ENCODE measurements around the gene NECTIN2. TPM values are rescaled to one million over a fixed set of nuclear protein-coding genes. Genes with fewer than 3 reads are reported as not detected.

Gene NECTIN2
- total RNA-seq (2014; rRNA removed; shearing (Covaris generic)) (71.7 and 88.7 TPM in 2 replicates), polyA plus RNA-seq (2016; fragmentation: Nextera tagmentation; extraction: Ambion mirVana) (60.5 and 63.0 TPM in 2 replicates)

DNA sequence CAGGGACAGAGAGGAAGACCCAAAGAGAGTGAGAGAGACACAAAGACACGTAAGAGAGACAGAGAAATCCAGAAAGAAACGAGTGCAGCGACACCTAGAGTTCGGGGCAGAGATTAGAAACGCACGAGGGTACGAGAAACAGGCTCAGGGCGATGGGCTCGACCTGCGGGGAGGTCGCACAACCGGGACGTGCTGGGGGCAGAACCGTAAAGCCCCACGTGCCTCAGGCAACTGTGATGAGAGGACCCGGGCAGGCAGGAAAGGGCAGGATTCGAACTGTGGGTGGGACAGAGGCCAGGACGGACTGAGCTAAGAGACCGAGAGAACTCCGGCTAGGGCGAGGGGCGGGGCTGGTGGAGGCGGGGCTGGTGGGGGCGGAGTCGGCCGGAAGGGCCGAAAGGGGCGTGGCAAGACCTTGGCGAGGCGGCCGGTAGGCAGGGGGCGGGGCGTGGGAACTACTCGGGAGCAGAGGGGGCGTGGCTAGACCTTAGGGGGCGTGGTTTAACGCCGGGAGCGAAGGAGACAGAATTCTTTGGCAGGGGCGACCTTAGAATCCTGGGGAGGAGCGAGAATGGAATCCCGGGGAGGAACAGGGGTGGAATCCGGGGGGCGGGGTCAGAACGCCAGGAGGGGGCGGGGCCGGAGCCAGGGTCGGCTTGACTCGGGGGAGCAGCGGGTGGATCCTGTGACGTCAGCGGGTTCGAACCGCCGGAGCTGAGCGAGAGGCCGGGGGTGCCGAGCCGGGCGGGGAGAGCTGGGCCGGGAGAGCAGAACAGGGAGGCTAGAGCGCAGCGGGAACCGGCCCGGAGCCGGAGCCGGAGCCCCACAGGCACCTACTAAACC lies at the start of gene NECTIN2:
Gene NECTIN2 (plus strand): TSS at position 686 of the 843 bp plus-strand sequence. CDS start 229 bp downstream, outside the sequence.
- peak within 1 kb of the TSS; percentile 94 for H3K4me2 ChIP-seq (ENCODE audit: unreplicated experiment)
- H3K9ac ChIP-seq = peak within 1 kb of the TSS; percentile 95
- H3K9me3 ChIP-seq (ENCODE audit: low read depth) = no peaks in the 10 kb centered on the region
- H3K4me1 ChIP-seq (ENCODE audit: insufficient read depth) = peaks cover 17% of the 10 kb centered on the region; the same call in 1 of the 2 replicates
- H3K4me3 ChIP-seq = peak within 1 kb of the TSS; percentile 95
- H3F3A ChIP-seq (ENCODE audit: insufficient read depth) = peaks cover 14% of the 10 kb centered on the region
- no peaks in the 10 kb centered on the region for H4K20me1 ChIP-seq (ENCODE audit: insufficient read depth)
- peaks cover 46% of the 10 kb centered on the region for H3K79me2 ChIP-seq (ENCODE audit: insufficient read depth)
- H2AFZ ChIP-seq = peak within 1 kb of the TSS; percentile 87
- no peaks in the 10 kb centered on the region for H3K36me3 ChIP-seq (ENCODE audit: low read depth)
- TF ChIP-seq EZH2phosphoT487 (IDR thresholded peaks at IDR 0.05; ENCODE audit: insufficient read depth, low read depth) (no peak), EZH2 (IDR thresholded peaks at IDR 0.05; ENCODE audit: insufficient read depth, poor library complexity, severe bottlenecking) (no peak)
- WGBS, 2 experiments (ENCODE audit: low coverage in 1 of 2, low lambda C conversion rate in 2 of 2, missing lambda C conversion rate in 2 of 2) = 1% methylated on average over 22 to 60 of the region's 67 CpGs
- in situ Hi-C loops (cut with MboI) = no loop called here
- H3K9me2 ChIP-seq (ENCODE audit: insufficient read depth) = no peaks in the 10 kb centered on the region
- H3K27me3 ChIP-seq (replicated peaks; ENCODE audit: insufficient read depth) = no peaks in the 10 kb centered on the region
- peak within 1 kb of the TSS; percentile 76 for H3K27ac ChIP-seq
- DNase-seq = peak; percentile 98

DNA sequence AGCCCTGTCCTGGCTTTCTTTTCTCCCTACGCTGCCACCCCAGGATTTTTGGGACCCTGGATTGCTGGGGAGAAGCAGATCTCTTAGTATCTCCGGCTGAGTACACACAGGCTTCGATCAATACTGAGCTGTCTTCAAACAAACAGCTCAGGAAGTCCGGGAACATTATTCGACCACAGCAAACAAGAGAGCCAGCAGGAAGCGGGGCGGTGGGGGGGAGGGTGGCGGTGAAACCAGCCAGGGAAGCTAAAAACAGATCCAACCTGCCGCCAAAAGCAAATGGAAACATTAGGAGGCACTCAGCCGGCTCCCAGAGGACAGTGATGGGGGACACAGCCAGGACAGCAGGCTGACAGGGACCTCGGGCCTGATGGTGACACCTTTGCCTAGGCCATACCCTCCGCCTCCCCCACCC lies 49.4 kb upstream of the NECTIN2 start:
- no peaks in the 10 kb centered on the region for H3K27me3 ChIP-seq (replicated peaks; ENCODE audit: insufficient read depth)
- H3K9me2 ChIP-seq (ENCODE audit: insufficient read depth) = no peaks in the 10 kb centered on the region
- H4K20me1 ChIP-seq (ENCODE audit: insufficient read depth) = no peaks in the 10 kb centered on the region
- no peaks in the 10 kb centered on the region for H3K9me3 ChIP-seq (ENCODE audit: low read depth)
- no peak overlapping the region for H3K4me2 ChIP-seq (ENCODE audit: unreplicated experiment)
- no peak overlapping the region for H3K27ac ChIP-seq
- in situ Hi-C loops (cut with MboI) = no loop called here
- no peaks in the 10 kb centered on the region for H3F3A ChIP-seq (ENCODE audit: insufficient read depth)
- H3K9ac ChIP-seq = no peak overlapping the region
- H3K4me1 ChIP-seq (ENCODE audit: insufficient read depth) = no peaks in the 10 kb centered on the region
- H2AFZ ChIP-seq = no peak overlapping the region
- 75 to 80% methylated on average over 9 to 12 of the region's 12 CpGs for WGBS, 2 experiments (ENCODE audit: low coverage in 1 of 2, low lambda C conversion rate in 2 of 2, missing lambda C conversion rate in 2 of 2)
- no peaks in the 10 kb centered on the region for H3K36me3 ChIP-seq (ENCODE audit: low read depth)
- no peak for DNase-seq
- TF ChIP-seq EZH2phosphoT487 (IDR thresholded peaks at IDR 0.05; ENCODE audit: insufficient read depth, low read depth) (no peak), EZH2 (IDR thresholded peaks at IDR 0.05; ENCODE audit: insufficient read depth, poor library complexity, severe bottlenecking) (no peak)
- H3K79me2 ChIP-seq (ENCODE audit: insufficient read depth) = no peaks in the 10 kb centered on the region
- no peak overlapping the region for H3K4me3 ChIP-seq

DNA sequence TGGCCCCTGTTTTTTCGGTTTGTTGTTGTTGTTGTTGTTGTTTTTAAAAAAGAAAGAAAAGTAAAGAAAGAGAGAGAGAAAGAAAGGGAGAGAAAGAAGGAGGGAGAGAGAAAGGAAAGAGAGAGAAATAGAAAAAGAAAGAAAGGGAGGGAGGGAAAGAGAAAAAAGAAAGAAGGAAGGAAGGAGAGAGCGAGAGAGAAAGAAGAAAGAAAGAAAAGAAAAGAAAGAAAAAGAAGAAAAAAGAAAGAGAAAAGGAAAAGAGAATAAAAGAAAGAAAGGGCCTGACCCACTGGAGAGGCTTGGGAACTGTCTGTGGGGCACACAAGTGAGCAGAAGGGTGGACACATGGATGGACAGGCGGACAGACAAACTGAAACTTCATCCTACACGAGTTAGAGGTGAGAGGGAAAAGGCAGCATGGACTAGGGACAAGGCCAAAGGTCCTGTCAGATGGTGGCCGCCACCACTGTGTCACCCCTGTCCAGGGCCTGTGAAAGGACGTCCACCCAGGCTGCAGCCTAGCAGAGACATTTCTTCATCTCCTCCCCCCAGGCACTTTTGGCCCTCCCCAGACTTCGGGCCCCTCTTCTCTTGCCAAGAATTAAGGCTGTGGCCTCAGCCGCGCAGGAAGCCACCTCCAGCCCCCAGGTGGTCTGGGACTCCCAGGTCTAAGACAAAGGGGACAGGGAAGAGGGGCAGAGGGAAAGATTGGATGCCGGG lies 46.3 kb upstream of the NECTIN2 start:
- no peak overlapping the region for H3K27ac ChIP-seq

DNA sequence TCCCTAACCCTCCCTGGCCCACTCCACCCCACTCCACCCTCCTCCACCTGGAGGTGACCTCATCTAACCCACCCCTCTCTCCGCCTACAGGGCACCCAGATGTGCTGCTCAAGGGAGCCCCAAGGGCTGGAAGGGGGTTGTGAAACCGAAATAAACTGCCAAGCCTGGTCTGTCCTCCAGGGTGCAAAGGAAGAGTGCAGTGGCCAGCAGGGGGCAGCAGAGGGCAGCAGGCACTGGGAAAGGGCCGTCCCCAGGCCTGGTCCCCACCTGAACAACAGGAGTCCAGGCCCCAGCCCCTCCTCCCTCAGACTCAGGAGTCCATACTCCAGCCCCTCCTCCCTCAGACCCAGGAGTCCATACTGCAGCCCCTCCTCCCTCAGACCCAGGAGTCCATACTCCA lies 45.6 kb upstream of the NECTIN2 start:
- no peak overlapping the region for H3K9ac ChIP-seq
- no peaks in the 10 kb centered on the region for H3F3A ChIP-seq (ENCODE audit: insufficient read depth)
- no peak overlapping the region for H3K27ac ChIP-seq
- no peak overlapping the region for H3K4me2 ChIP-seq (ENCODE audit: unreplicated experiment)
- no peaks in the 10 kb centered on the region for H4K20me1 ChIP-seq (ENCODE audit: insufficient read depth)
- H3K36me3 ChIP-seq (ENCODE audit: low read depth) = no peaks in the 10 kb centered on the region
- no peaks in the 10 kb centered on the region for H3K9me3 ChIP-seq (ENCODE audit: low read depth)
- TF ChIP-seq EZH2 (IDR thresholded peaks at IDR 0.05; ENCODE audit: insufficient read depth, poor library complexity, severe bottlenecking) (no peak), EZH2phosphoT487 (IDR thresholded peaks at IDR 0.05; ENCODE audit: insufficient read depth, low read depth) (no peak)
- in situ Hi-C loops (cut with MboI) = no loop called here
- no peaks in the 10 kb centered on the region for H3K4me1 ChIP-seq (ENCODE audit: insufficient read depth)
- no peaks in the 10 kb centered on the region for H3K79me2 ChIP-seq (ENCODE audit: insufficient read depth)
- whole genome bisulfite sequencing, 2 experiments (ENCODE audit: low coverage in 1 of 2, low lambda C conversion rate in 2 of 2, missing lambda C conversion rate in 2 of 2) = 0 to 6% methylated on average over 3 of the region's 3 CpGs
- no peak overlapping the region for H3K4me3 ChIP-seq
- DNase-seq = peak; percentile 80
- H3K9me2 ChIP-seq (ENCODE audit: insufficient read depth) = no peaks in the 10 kb centered on the region
- no peak overlapping the region for H2AFZ ChIP-seq
- no peaks in the 10 kb centered on the region for H3K27me3 ChIP-seq (replicated peaks; ENCODE audit: insufficient read depth)

More for the DNA sequence above, 46.3 kb upstream of the NECTIN2 start:
- Histone ChIP-seq H3K4me3 (no peak overlapping the region), H4K20me1 (ENCODE audit: insufficient read depth) (no peaks in the 10 kb centered on the region), H3K27me3 (replicated peaks; ENCODE audit: insufficient read depth) (no peaks in the 10 kb centered on the region), H2AFZ (no peak overlapping the region), H3K4me2 (ENCODE audit: unreplicated experiment) (no peak overlapping the region), H3K9ac (no peak overlapping the region), H3K9me2 (ENCODE audit: insufficient read depth) (no peaks in the 10 kb centered on the region), H3K79me2 (ENCODE audit: insufficient read depth) (no peaks in the 10 kb centered on the region), H3F3A (ENCODE audit: insufficient read depth) (no peaks in the 10 kb centered on the region), H3K36me3 (ENCODE audit: low read depth) (no peaks in the 10 kb centered on the region), H3K9me3 (ENCODE audit: low read depth) (no peaks in the 10 kb centered on the region), H3K4me1 (ENCODE audit: insufficient read depth) (no peaks in the 10 kb centered on the region)
- no peak for DNase-seq
- no peak for TF ChIP-seq EZH2phosphoT487 (IDR thresholded peaks at IDR 0.05; ENCODE audit: insufficient read depth, low read depth)
- no peak for TF ChIP-seq EZH2 (IDR thresholded peaks at IDR 0.05; ENCODE audit: insufficient read depth, poor library complexity, severe bottlenecking)
- in situ Hi-C loops (cut with MboI) = no loop called here
- 63 to 68% methylated on average over 10 of the region's 10 CpGs for WGBS, 2 experiments (ENCODE audit: low coverage in 1 of 2, low lambda C conversion rate in 2 of 2, missing lambda C conversion rate in 2 of 2)

Measured in GM23248 (cell line).